ENCODE measurements around the gene NFIB.

DNA sequence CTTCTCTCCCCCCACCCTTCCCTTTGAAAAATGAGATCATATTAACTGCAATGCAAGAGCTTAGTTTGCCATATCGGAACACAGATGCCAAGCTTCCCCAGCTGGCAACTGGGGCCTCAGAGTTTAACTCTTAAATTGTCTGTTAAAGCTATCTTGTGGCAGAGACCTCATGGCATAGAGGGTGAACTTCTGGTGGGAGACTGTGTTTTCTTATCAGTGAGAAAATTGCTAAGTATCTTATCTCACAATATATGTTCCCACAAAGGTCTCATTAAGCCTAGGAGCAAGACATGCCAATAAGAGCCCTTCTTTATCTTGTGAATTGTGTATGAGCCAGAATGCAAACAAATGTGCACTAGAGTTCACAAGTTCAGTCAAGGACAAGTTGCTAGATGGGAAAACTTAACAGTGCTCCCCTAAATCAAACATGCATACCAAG, 12.3 kb downstream of the NFIB start:
- TF ChIP-seq, protein P1, sequence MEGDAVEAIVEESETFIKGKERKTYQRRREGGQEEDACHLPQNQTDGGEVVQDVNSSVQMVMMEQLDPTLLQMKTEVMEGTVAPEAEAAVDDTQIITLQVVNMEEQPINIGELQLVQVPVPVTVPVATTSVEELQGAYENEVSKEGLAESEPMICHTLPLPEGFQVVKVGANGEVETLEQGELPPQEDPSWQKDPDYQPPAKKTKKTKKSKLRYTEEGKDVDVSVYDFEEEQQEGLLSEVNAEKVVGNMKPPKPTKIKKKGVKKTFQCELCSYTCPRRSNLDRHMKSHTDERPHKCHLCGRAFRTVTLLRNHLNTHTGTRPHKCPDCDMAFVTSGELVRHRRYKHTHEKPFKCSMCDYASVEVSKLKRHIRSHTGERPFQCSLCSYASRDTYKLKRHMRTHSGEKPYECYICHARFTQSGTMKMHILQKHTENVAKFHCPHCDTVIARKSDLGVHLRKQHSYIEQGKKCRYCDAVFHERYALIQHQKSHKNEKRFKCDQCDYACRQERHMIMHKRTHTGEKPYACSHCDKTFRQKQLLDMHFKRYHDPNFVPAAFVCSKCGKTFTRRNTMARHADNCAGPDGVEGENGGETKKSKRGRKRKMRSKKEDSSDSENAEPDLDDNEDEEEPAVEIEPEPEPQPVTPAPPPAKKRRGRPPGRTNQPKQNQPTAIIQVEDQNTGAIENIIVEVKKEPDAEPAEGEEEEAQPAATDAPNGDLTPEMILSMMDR (IDR thresholded peaks at IDR 0.05) = no peak
- no peak for TF ChIP-seq EP300 (IDR thresholded peaks at IDR 0.05)

All from stomach (tissue), 4 donors.